T-helper 22 cell (primary cell): ENCODE measurements around the gene SDC1.

Experiments
- DNase-seq: peaks from one replicate; pipeline ENCODE4 v3.0.0-alpha.2; 2020; ENCODE audit warnings: low read depth

The SDC1 gene

GRCh38 chr2:20169796-20170703 lies 54.9 kb downstream of the SDC1 start:
- no peak for DNase-seq

GRCh38 chr2:20168727-20169696 lies 55.9 kb downstream of the SDC1 start:
- no peak for DNase-seq

GRCh38 chr2:20168048-20168726 lies 56.7 kb downstream of the SDC1 start:
- DNase-seq = no peak

GRCh38 chr2:20167356-20167755 lies 57.6 kb downstream of the SDC1 start:
- DNase-seq = no peak

- no peak for DNase-seq
Observed at GRCh38 chr2:20165677-20166509, 59.0 kb downstream of the SDC1 start.

GRCh38 chr2:20164734-20165478 lies 60.0 kb downstream of the SDC1 start:
- no peak for DNase-seq

- DNase-seq = no peak
Observed at GRCh38 chr2:20164061-20164733, 60.7 kb downstream of the SDC1 start.

GRCh38 chr2:20159411-20160070 lies 65.4 kb downstream of the SDC1 start:
- no peak for DNase-seq

- DNase-seq = no peak
Observed at GRCh38 chr2:20157193-20157891, 67.6 kb downstream of the SDC1 start.

GRCh38 chr2:20156836-20157192 lies 68.1 kb downstream of the SDC1 start:
- no peak for DNase-seq

- no peak for DNase-seq
Observed at GRCh38 chr2:20156076-20156759, 68.7 kb downstream of the SDC1 start.

- DNase-seq = no peak
Observed at GRCh38 chr2:20153131-20153851, 71.6 kb downstream of the SDC1 start.

GRCh38 chr2:20150806-20151571 lies 73.9 kb downstream of the SDC1 start:
- DNase-seq = no peak
